H1 (cell line): ENCODE measurements around the gene CTAGE1. TPM values are rescaled to one million over a fixed set of nuclear protein-coding genes. Genes with fewer than 3 reads are reported as not detected.

Experiments used
- CTCF ChIA-PET: fragments of 300-600 bp; sonication (Branson Sonifier 250); formaldehyde crosslinking; loops from one replicate; lab custom pipeline; 2021; ENCODE audit not compliant: partially characterized antibody; lab: Charles Lee
- POLR2A ChIA-PET: fragments of 300-600 bp; sonication (Branson Sonifier 250); formaldehyde crosslinking; loops from one replicate; lab custom pipeline; 2021; ENCODE audit warnings: inconsistent platforms; ENCODE audit not compliant: partially characterized antibody; lab: Charles Lee
- DNase-seq, 2 experiments: peaks; one replicate each; pipeline versions ENCODE4 v3.0.0 to v3.0.0-alpha.2; 2010 to 2022; ENCODE audit warnings: low spot score in 2 of 2, low read depth in 1 of 2, mixed read lengths in 1 of 2
- FAIRE-seq: peaks from 2 replicates; lab custom pipeline; 2011; peaks lifted over from hg19 to GRCh38; lab: Jason Lieb, UNC
- H2AFZ ChIP-seq: 2 replicates; pipeline ENCODE4 v1.8.1; 2012; ENCODE audit warnings: low read length, inconsistent platforms
- H2AK5ac ChIP-seq: 2 replicates; pipeline ENCODE4 v1.6.1; 2013; ENCODE audit warnings: low read depth, low read length
- H2BK120ac ChIP-seq: replicated peaks from 2 replicates; pipeline ENCODE3; 2013; ENCODE audit warnings: low read depth, low read length, inconsistent platforms
- H2BK12ac ChIP-seq: 2 replicates; pipeline ENCODE4 v1.6.1; 2013; ENCODE audit warnings: low read depth, low read length
- H2BK15ac ChIP-seq: 2 replicates; pipeline ENCODE4 v1.6.1; 2013; ENCODE audit warnings: low read length
- H2BK20ac ChIP-seq: 2 replicates; pipeline ENCODE4 v1.6.1; 2013; ENCODE audit warnings: low read length
- H2BK5ac ChIP-seq: 2 replicates; pipeline ENCODE4 v1.6.1; 2013; ENCODE audit warnings: low read depth, low read length
- H3K14ac ChIP-seq: 2 replicates; pipeline ENCODE4 v1.6.1; 2013; ENCODE audit warnings: inconsistent platforms; ENCODE audit not compliant: insufficient read length
- H3K18ac ChIP-seq: 2 replicates; pipeline ENCODE4 v1.6.1; 2013; ENCODE audit warnings: low read length; ENCODE audit errors: extremely low read depth
- H3K23ac ChIP-seq: 2 replicates; pipeline ENCODE4 v1.6.1; 2013; ENCODE audit warnings: inconsistent platforms; ENCODE audit not compliant: insufficient read length
- H3K23me2 ChIP-seq: 2 replicates; pipeline ENCODE4 v1.6.1; 2013; ENCODE audit warnings: low read depth, low read length
- H3K27ac ChIP-seq: 2 replicates; pipeline ENCODE4 v1.6.1; 2011; ENCODE audit warnings: low read depth, low read length, inconsistent platforms
- H3K27me3 ChIP-seq, 4 experiments: replicated peaks in 1 of 4; 1 replicate in 1 of 4; 2 replicates in 3 of 4; pipeline versions ENCODE4 v1.6.1 to v1.8.1; 2011 to 2013; ENCODE audit warnings: low read length in 3 of 4, mild to moderate bottlenecking in 3 of 4, inconsistent platforms in 2 of 4, mixed read lengths in 2 of 4, moderate library complexity in 1 of 4; ENCODE audit not compliant: control insufficient read depth in 3 of 4, insufficient read depth in 3 of 4; ENCODE audit errors: extremely low read depth in 1 of 4
- H3K36me3 ChIP-seq, 4 experiments: 2 replicates each; pipeline versions ENCODE4 v1.6.1 to v1.8.1; 2011 to 2013; ENCODE audit warnings: mild to moderate bottlenecking in 4 of 4, low read length in 3 of 4, moderate library complexity in 2 of 4, control low read depth in 1 of 4, inconsistent platforms in 1 of 4; ENCODE audit not compliant: insufficient read depth in 4 of 4, control insufficient read depth in 2 of 4
- H3K4ac ChIP-seq: replicated peaks from 2 replicates; pipeline ENCODE3; 2013; ENCODE audit warnings: low read length, low read depth, mixed read lengths, inconsistent platforms; ENCODE audit not compliant: insufficient read length
- H3K4me1 ChIP-seq, 4 experiments: replicated peaks in 1 of 4; 1 replicate in 1 of 4; 2 replicates in 3 of 4; pipeline versions ENCODE4 v1.6.1 to v1.8.1; 2011 to 2013; ENCODE audit warnings: low read length in 3 of 4, inconsistent platforms in 2 of 4, mixed read lengths in 1 of 4; ENCODE audit not compliant: insufficient read depth in 4 of 4, control insufficient read depth in 3 of 4
- H3K4me2 ChIP-seq, 2 experiments: 2 replicates each; pipeline versions ENCODE4 v1.6.1 to v1.8.1; 2011 to 2013; ENCODE audit warnings: low read depth in 2 of 2, low read length in 2 of 2, control low read depth in 1 of 2, inconsistent platforms in 1 of 2, mild to moderate bottlenecking in 1 of 2; ENCODE audit not compliant: insufficient read depth in 1 of 2
- H3K4me3 ChIP-seq, 4 experiments: fragments of 200-600, 300-600 bp in 1 of 4; sonication (generic), shearing (Covaris generic), sonication (Bioruptor Twin) in 1 of 4; 2 replicates each; pipeline versions ENCODE4 v1.5.1 to v1.8.1; 2011 to 2016; ENCODE audit warnings: low read length in 4 of 4, low read depth in 3 of 4, control low read depth in 2 of 4, inconsistent platforms in 2 of 4, mild to moderate bottlenecking in 2 of 4, mixed read lengths in 1 of 4, moderate library complexity in 1 of 4; ENCODE audit not compliant: insufficient read depth in 2 of 4; ENCODE audit errors: extremely low read depth in 1 of 4
- H3K56ac ChIP-seq: replicated peaks from 2 replicates; pipeline ENCODE3; 2013; ENCODE audit warnings: low read depth, mild to moderate bottlenecking, mixed read lengths, low read length, inconsistent platforms; ENCODE audit not compliant: insufficient read length
- H3K79me1 ChIP-seq: 2 replicates; pipeline ENCODE4 v1.6.1; 2013; ENCODE audit warnings: low read depth, low read length, control low read depth
- H3K79me2 ChIP-seq, 2 experiments: 2 replicates each; pipeline versions ENCODE4 v1.6.1 to v1.8.1; 2012 to 2013; ENCODE audit warnings: low read length in 2 of 2, mild to moderate bottlenecking in 2 of 2, inconsistent platforms in 1 of 2; ENCODE audit not compliant: insufficient read depth in 2 of 2, control insufficient read depth in 1 of 2
- H3K9ac ChIP-seq, 4 experiments: replicated peaks in 1 of 4; 1 replicate in 1 of 4; 2 replicates in 3 of 4; pipeline versions ENCODE4 v1.6.1 to v1.8.1; 2011 to 2013; ENCODE audit warnings: low read depth in 3 of 4, low read length in 3 of 4, control low read depth in 2 of 4, mild to moderate bottlenecking in 2 of 4, moderate library complexity in 2 of 4, inconsistent platforms in 1 of 4; ENCODE audit errors: extremely low read depth in 1 of 4
- H3K9me3 ChIP-seq, 2 experiments: 2 replicates each; pipeline versions ENCODE4 v1.6.1 to v1.8.1; 2012 to 2013; ENCODE audit warnings: mild to moderate bottlenecking in 2 of 2, moderate library complexity in 2 of 2, control low read depth in 1 of 2, inconsistent platforms in 1 of 2, low read depth in 1 of 2, low read length in 1 of 2, mixed read lengths in 1 of 2; ENCODE audit not compliant: insufficient read depth in 2 of 2
- H4K20me1 ChIP-seq, 2 experiments: replicated peaks in 1 of 2; 2 replicates each; pipeline versions ENCODE3 to v1.8.1; 2011 to 2013; ENCODE audit warnings: inconsistent platforms in 2 of 2, low read length in 2 of 2, mild to moderate bottlenecking in 1 of 2; ENCODE audit not compliant: insufficient read depth in 2 of 2, control insufficient read depth in 1 of 2
- H4K5ac ChIP-seq: 2 replicates; pipeline ENCODE4 v1.6.1; 2013; ENCODE audit warnings: low read length, low read depth, mixed read lengths, inconsistent platforms; ENCODE audit not compliant: insufficient read length
- H4K8ac ChIP-seq: 2 replicates; pipeline ENCODE4 v1.8.0; 2013; ENCODE audit warnings: mild to moderate bottlenecking, moderate library complexity, low read length, inconsistent platforms; ENCODE audit not compliant: insufficient read depth; ENCODE audit errors: extremely low read depth
- H4K91ac ChIP-seq: replicated peaks from 2 replicates; pipeline ENCODE3; 2013; ENCODE audit warnings: low read length, mixed read lengths, inconsistent platforms; ENCODE audit not compliant: insufficient read length
- ATF3 ChIP-seq: IDR thresholded peaks from 2 replicates; pipeline ENCODE4 v1.6.1; 2011; ENCODE audit warnings: low read depth, mild to moderate bottlenecking, low read length; ENCODE audit not compliant: insufficient read depth
- BACH1 ChIP-seq: IDR thresholded peaks from 2 replicates; pipeline ENCODE4 v1.6.1; 2012; ENCODE audit warnings: low read length, improper control_type of control experiment
- CEBPB ChIP-seq: IDR thresholded peaks from 2 replicates; pipeline ENCODE4 v1.6.1; 2012; ENCODE audit warnings: low read depth, low read length
- E2F6 ChIP-seq: IDR thresholded peaks from 2 replicates; pipeline ENCODE4 v1.6.1; 2012; ENCODE audit warnings: inconsistent platforms
- FOSL1 ChIP-seq: IDR thresholded peaks from 2 replicates; pipeline ENCODE4 v1.6.1; 2011; ENCODE audit warnings: mild to moderate bottlenecking, low read depth, low read length, moderate library complexity; ENCODE audit not compliant: insufficient read depth
- HDAC2 ChIP-seq, 2 experiments: fragments of 300-600 bp in 1 of 2; sonication (generic) in 1 of 2; IDR thresholded peaks; 2 replicates each; pipeline ENCODE4 v1.6.1; 2011 to 2012; ENCODE audit warnings: low read depth in 2 of 2, low read length in 2 of 2, mild to moderate bottlenecking in 2 of 2, moderate library complexity in 2 of 2, borderline replicate concordance in 1 of 2, inconsistent platforms in 1 of 2
- RFX5 ChIP-seq: IDR thresholded peaks from 2 replicates; pipeline ENCODE4 v1.6.1; 2011; ENCODE audit warnings: low read depth, low read length, improper control_type of control experiment, borderline replicate concordance
- SRF ChIP-seq: IDR thresholded peaks from 2 replicates; pipeline ENCODE4 v1.6.1; 2011; ENCODE audit warnings: mild to moderate bottlenecking, low read depth, low read length, moderate library complexity
- SUZ12 ChIP-seq: fragments of 200-600 bp; sonication (generic); IDR thresholded peaks from 2 replicates; pipeline ENCODE4 v1.6.1; 2012; ENCODE audit warnings: mild to moderate bottlenecking, inconsistent platforms, low read length, moderate library complexity, mixed read lengths
- WGBS, 2 experiments: shearing (Covaris generic) in 1 of 2; methylation state at CpG; one replicate each; pipeline versions ENCODE4 v1.1.6 to v1.1.7; 2013 to 2015; ENCODE audit warnings: low lambda C conversion rate in 2 of 2, mixed read lengths in 2 of 2, inconsistent platforms in 1 of 2, low coverage in 1 of 2, missing lambda C conversion rate in 1 of 2; ENCODE audit not compliant: insufficient replicate concordance in 2 of 2, insufficient coverage in 1 of 2, insufficient read length in 1 of 2; ENCODE audit errors: extremely low coverage in 1 of 2, missing lambda C conversion rate in 1 of 2; 5-methylcytosine and 5-hydroxymethylcytosine counted together
- polyA plus RNA-seq, 7 experiments: library from polyadenylated mRNA; depleted of rRNA in 3 of 7; stranded (reverse) in 5 of 7; unstranded in 2 of 7; fragments of >200 nt in 5 of 7; fragments of 200-250 nt in 2 of 7; gene quantifications; 1 replicate in 5 of 7; 2 replicates in 1 of 7; 4 replicates in 1 of 7; pipeline versions ENCODE4 v1.2.1 to v1.2.3, GENCODE V29; 2011 to 2013; ENCODE audit warnings: missing spikeins in 2 of 7, mixed read lengths in 2 of 7
- total RNA-seq: library from RNA; stranded (reverse); fragmentation: NEBNext Ultra II Directional; extraction: Animal tissue kit (Norgen Biotek cat#: 25700); gene quantifications from 2 replicates; pipeline ENCODE4 v1.2.1, GENCODE V29; 2021

CTAGE1 gene
- total and polyA plus RNA-seq, 2 of the 8 experiments (the other 6 are each of a cell fraction or from before 2014, with no cell fraction given): not detected

GRCh38 chr18:22455425-22456115 is 37.9 kb upstream of the CTAGE1 start:
- Histone ChIP-seq H4K8ac (no peak overlapping the region), H3K23me2 (no peaks in the 10 kb centered on the region), H4K20me1 (no peaks in the 10 kb centered on the region), H3K9me3 (no peaks in the 10 kb centered on the region), H4K5ac (no peak overlapping the region), H2BK5ac (no peak overlapping the region), H3K79me1 (no peaks in the 10 kb centered on the region), H3K23ac (no peak overlapping the region), H4K91ac (no peak overlapping the region), H2BK12ac (no peak overlapping the region), H2BK15ac (no peak overlapping the region), H3K79me2 (no peaks in the 10 kb centered on the region), H3K9ac (no peak overlapping the region), H3K27me3 (no peaks in the 10 kb centered on the region), H3K56ac (no peak overlapping the region), H2BK120ac (no peak overlapping the region), H3K36me3 (no peaks in the 10 kb centered on the region), H3K4ac (no peak overlapping the region), H2AFZ (no peak overlapping the region), H2AK5ac (no peak overlapping the region)
- FAIRE-seq: no peak
- DNase-seq: no peak
- POLR2A ChIA-PET: no interaction called here
- WGBS, 2 experiments: 87% methylated on average over 3 of the region's 3 CpGs; no CpG with 5 or more reads in 1 of the 2 experiments
- TF ChIP-seq E2F6 (no peak), RFX5 (no peak), SUZ12 (no peak), ATF3 (no peak), CEBPB (no peak), FOSL1 (no peak), BACH1 (no peak), HDAC2 (IDR thresholded peaks at IDR 0.05; ENCODE audit: borderline replicate concordance in 1 of 2, low read depth in 2 of 2, low read length in 2 of 2) (no peak), SRF (no peak)
- TF ChIP-seq, all 59 proteins: peak for 0
- no peak overlapping the region for H2BK20ac ChIP-seq
- no peak overlapping the region for H3K14ac ChIP-seq
- CTCF ChIA-PET: no interaction called here
- no peak overlapping the region for H3K4me2 ChIP-seq
- no peak overlapping the region for H3K4me3 ChIP-seq
- no peak overlapping the region for H3K27ac ChIP-seq
- peaks cover 0 to 9% (median 1%) of the 10 kb centered on the region in 4 experiments; a peak in 3 of 7 replicates for H3K4me1 ChIP-seq
- no peak overlapping the region for H3K18ac ChIP-seq
